ENCODE data around the gene CAMTA1.

DNA sequence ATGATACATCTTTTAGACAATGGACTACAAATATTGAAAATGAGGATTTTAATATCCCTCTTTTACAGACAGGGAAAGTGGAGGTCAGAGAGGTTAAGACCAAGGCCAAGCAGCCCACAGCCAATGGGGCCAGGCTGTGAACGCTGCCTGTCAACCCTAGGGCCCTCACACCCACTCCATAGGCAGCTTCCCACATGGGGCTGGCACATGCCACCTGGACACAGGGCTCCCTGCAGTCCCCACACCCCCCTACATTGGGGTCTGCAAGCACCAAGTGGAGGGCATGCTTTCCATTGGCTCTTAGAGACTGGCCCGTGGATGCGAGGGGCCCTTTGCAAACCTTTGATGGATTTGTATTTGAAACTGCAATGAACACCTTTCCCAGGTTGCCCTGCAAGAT lies 637.3 kb downstream of the CAMTA1 start:
- TF ChIP-seq, protein P1, sequence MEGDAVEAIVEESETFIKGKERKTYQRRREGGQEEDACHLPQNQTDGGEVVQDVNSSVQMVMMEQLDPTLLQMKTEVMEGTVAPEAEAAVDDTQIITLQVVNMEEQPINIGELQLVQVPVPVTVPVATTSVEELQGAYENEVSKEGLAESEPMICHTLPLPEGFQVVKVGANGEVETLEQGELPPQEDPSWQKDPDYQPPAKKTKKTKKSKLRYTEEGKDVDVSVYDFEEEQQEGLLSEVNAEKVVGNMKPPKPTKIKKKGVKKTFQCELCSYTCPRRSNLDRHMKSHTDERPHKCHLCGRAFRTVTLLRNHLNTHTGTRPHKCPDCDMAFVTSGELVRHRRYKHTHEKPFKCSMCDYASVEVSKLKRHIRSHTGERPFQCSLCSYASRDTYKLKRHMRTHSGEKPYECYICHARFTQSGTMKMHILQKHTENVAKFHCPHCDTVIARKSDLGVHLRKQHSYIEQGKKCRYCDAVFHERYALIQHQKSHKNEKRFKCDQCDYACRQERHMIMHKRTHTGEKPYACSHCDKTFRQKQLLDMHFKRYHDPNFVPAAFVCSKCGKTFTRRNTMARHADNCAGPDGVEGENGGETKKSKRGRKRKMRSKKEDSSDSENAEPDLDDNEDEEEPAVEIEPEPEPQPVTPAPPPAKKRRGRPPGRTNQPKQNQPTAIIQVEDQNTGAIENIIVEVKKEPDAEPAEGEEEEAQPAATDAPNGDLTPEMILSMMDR (IDR thresholded peaks at IDR 0.05; ENCODE audit: borderline replicate concordance, extremely low read depth, low read length, poor library complexity, severe bottlenecking) = no peak
- no peak for TF ChIP-seq EZH2 (IDR thresholded peaks at IDR 0.05; ENCODE audit: borderline replicate concordance, low read depth, low read length, severe bottlenecking)

Data from DND-41 (cell line).